Endothelial cell of umbilical vein (primary cell): ENCODE results near the gene SPAG16.

Experiments used
- CTCF ChIP-seq, 2 donors: IDR thresholded peaks; 1 replicate in 1 of 2; 2 replicates in 1 of 2; pipeline ENCODE4 v1.5.1; 2011; ENCODE audit warnings: low read length in 2 of 2, mild to moderate bottlenecking in 2 of 2, moderate library complexity in 2 of 2, control low read depth in 1 of 2, inconsistent platforms in 1 of 2, low read depth in 1 of 2; ENCODE audit not compliant: insufficient read depth in 1 of 2; ENCODE audit errors: extremely low read depth in 1 of 2
- EZH2 ChIP-seq: IDR thresholded peaks from 2 replicates; pipeline ENCODE4 v1.6.1; 2012; ENCODE audit warnings: borderline replicate concordance, low read depth, mild to moderate bottlenecking, moderate library complexity, low read length, inconsistent platforms; ENCODE audit not compliant: severe bottlenecking
- GATA2 ChIP-seq: IDR thresholded peaks from 2 replicates; pipeline ENCODE4 v1.7.0; 2011; ENCODE audit warnings: low read depth, mild to moderate bottlenecking, moderate library complexity, mixed read lengths, low read length; ENCODE audit not compliant: insufficient read length, insufficient read depth
- POLR2A ChIP-seq: IDR thresholded peaks from 2 replicates; pipeline ENCODE4 v1.6.1; 2012; ENCODE audit warnings: low read depth, mild to moderate bottlenecking, control low read depth, low read length

GRCh38 chr2:213763963-213764362 is 479.7 kb downstream of the SPAG16 start:
- TF ChIP-seq GATA2 (no peak), POLR2A (no peak), CTCF (IDR thresholded peaks at IDR 0.05; ENCODE audit: extremely low read depth in 1 of 2, insufficient read depth in 1 of 2, low read depth in 1 of 2, low read length in 2 of 2) (no peak), EZH2 (no peak)
